22Rv1 (cell line): ENCODE results near the gene DAAM2.

Source experiments
- H3K27ac ChIP-seq: fragments of 450-650 bp; 2 replicates; pipeline ENCODE4 v1.5.1; 2017
- CTCF ChIP-seq: fragments of 450-650 bp; IDR thresholded peaks from 2 replicates; pipeline ENCODE4 v1.5.1; 2017; ENCODE audit warnings: mild to moderate bottlenecking
- ZFX ChIP-seq: fragments of 450-650 bp; IDR thresholded peaks from 2 replicates; pipeline ENCODE4 v1.6.1; 2017; ENCODE audit warnings: antibody characterized with exemption, borderline replicate concordance

The DAAM2 gene

GRCh38 chr6:39852324-39852723 lies 60.1 kb downstream of the DAAM2 start:
- H3K27ac ChIP-seq, result no peak overlapping the region

GRCh38 chr6:39853604-39854003 lies 61.4 kb downstream of the DAAM2 start:
- H3K27ac ChIP-seq, result no peak overlapping the region
- no peak for TF ChIP-seq ZFX
- no peak for TF ChIP-seq CTCF

More at GRCh38 chr6:39852324-39852723, 60.1 kb downstream of the DAAM2 start:
- TF ChIP-seq CTCF (no peak), ZFX (no peak)

- no peak for TF ChIP-seq ZFX
- TF ChIP-seq CTCF, result no peak
- no peak overlapping the region for H3K27ac ChIP-seq
These were observed 63.3 kb downstream of the DAAM2 start for GRCh38 chr6:39855356-39855995.

GRCh38 chr6:39859025-39859424 lies 66.8 kb downstream of the DAAM2 start:
- H3K27ac ChIP-seq, result no peak overlapping the region
- TF ChIP-seq ZFX, result no peak
- TF ChIP-seq CTCF, result no peak

- TF ChIP-seq CTCF (no peak), ZFX (no peak)
These were observed 69.5 kb downstream of the DAAM2 start for GRCh38 chr6:39861663-39862062.

GRCh38 chr6:39865011-39865888 lies 73.1 kb downstream of the DAAM2 start:
- TF ChIP-seq ZFX, result no peak
- TF ChIP-seq CTCF, result peak; percentile 89
- H3K27ac ChIP-seq, result no peak overlapping the region

More at GRCh38 chr6:39861663-39862062, 69.5 kb downstream of the DAAM2 start:
- H3K27ac ChIP-seq, result no peak overlapping the region

GRCh38 chr6:39867592-39867991 lies 75.4 kb downstream of the DAAM2 start:
- no peak overlapping the region for H3K27ac ChIP-seq
- TF ChIP-seq CTCF (0 out of 2 replicates have a peak, but pooled peaks have one; percentile 15), ZFX (no peak)
